Parathyroid adenoma (tissue), 2 donors: ENCODE measurements around the gene RGS3.

Source experiments
- H2AFZ ChIP-seq: fragments of 300-600 bp; sonication (generic); one replicate; pipeline ENCODE4 v1.7.0; 2017; ENCODE audit warnings: antibody characterized with exemption, mild to moderate bottlenecking
- H3K27ac ChIP-seq: fragments of 300-600 bp; sonication (generic); one replicate; pipeline ENCODE4 v1.7.0; 2017
- H3K27me3 ChIP-seq: fragments of 300-600 bp; sonication (generic); one replicate; pipeline ENCODE4 v1.7.0; 2017; ENCODE audit warnings: low read length; ENCODE audit not compliant: control insufficient read depth, insufficient read depth
- H3K36me3 ChIP-seq: fragments of 300-600 bp; sonication (generic); one replicate; pipeline ENCODE4 v1.7.0; 2017; ENCODE audit warnings: low read length; ENCODE audit not compliant: control insufficient read depth, insufficient read depth
- H3K4me1 ChIP-seq: fragments of 300-600 bp; sonication (generic); one replicate; pipeline ENCODE4 v1.7.0; 2017; ENCODE audit warnings: control low read depth
- H3K4me2 ChIP-seq: fragments of 300-600 bp; sonication (generic); one replicate; pipeline ENCODE4 v1.7.0; 2017; ENCODE audit warnings: low read length
- H3K4me3 ChIP-seq: fragments of 300-600 bp; sonication (generic); one replicate; pipeline ENCODE4 v1.7.0; 2017; ENCODE audit warnings: low read depth, low read length
- H3K79me2 ChIP-seq: fragments of 300-600 bp; sonication (generic); one replicate; pipeline ENCODE4 v1.7.0; 2017; ENCODE audit warnings: control low read depth
- H3K9ac ChIP-seq: fragments of 300-600 bp; sonication (generic); one replicate; pipeline ENCODE4 v1.7.0; 2017; ENCODE audit warnings: mild to moderate bottlenecking
- H3K9me3 ChIP-seq: fragments of 300-600 bp; sonication (generic); one replicate; pipeline ENCODE4 v1.7.0; 2017; ENCODE audit warnings: low read length; ENCODE audit not compliant: control insufficient read depth
- CTCF ChIP-seq: fragments of 300-600 bp; sonication (generic); IDR thresholded peaks from one replicate; pipeline ENCODE4 v1.7.0; 2017; ENCODE audit warnings: antibody characterized with exemption, mild to moderate bottlenecking
- donor health status: primary hyperparathyroidism.

RGS3 gene

GRCh38 chr9:113613815-113614413, 150.4 kb downstream of the RGS3 start:
- no peaks in the 10 kb centered on the region for H3K79me2 ChIP-seq
- peaks cover 2% of the 10 kb centered on the region for H3K4me1 ChIP-seq
- H3K9me3 ChIP-seq = no peaks in the 10 kb centered on the region
- H3K36me3 ChIP-seq = no peaks in the 10 kb centered on the region
- H3K4me3 ChIP-seq = no peak overlapping the region
- no peak overlapping the region for H3K27ac ChIP-seq
- H3K4me2 ChIP-seq = no peak overlapping the region
- TF ChIP-seq CTCF = no peak
- H3K9ac ChIP-seq = no peak overlapping the region
- H2AFZ ChIP-seq = no peak overlapping the region
- H3K27me3 ChIP-seq = no peaks in the 10 kb centered on the region

GRCh38 chr9:113614843-113615648, 151.5 kb downstream of the RGS3 start:
- Histone ChIP-seq H3K27me3 (no peaks in the 10 kb centered on the region), H3K9me3 (no peaks in the 10 kb centered on the region), H3K79me2 (no peaks in the 10 kb centered on the region), H3K4me3 (no peak overlapping the region), H3K4me1 (peaks cover 5% of the 10 kb centered on the region), H3K4me2 (no peak overlapping the region), H3K9ac (no peak overlapping the region), H3K27ac (peak overlapping the region; percentile 44), H2AFZ (no peak overlapping the region), H3K36me3 (no peaks in the 10 kb centered on the region)
- no peak for TF ChIP-seq CTCF

GRCh38 chr9:113616116-113616515, 152.6 kb downstream of the RGS3 start:
- Histone ChIP-seq H3K9me3 (no peaks in the 10 kb centered on the region), H3K9ac (no peak overlapping the region), H3K79me2 (no peaks in the 10 kb centered on the region), H3K4me2 (no peak overlapping the region), H2AFZ (no peak overlapping the region), H3K27me3 (no peaks in the 10 kb centered on the region), H3K4me1 (peaks cover 14% of the 10 kb centered on the region), H3K27ac (no peak overlapping the region), H3K36me3 (no peaks in the 10 kb centered on the region), H3K4me3 (no peak overlapping the region)
- TF ChIP-seq CTCF = no peak

- no peaks in the 10 kb centered on the region for H3K36me3 ChIP-seq
- H3K4me3 ChIP-seq = no peak overlapping the region
- no peaks in the 10 kb centered on the region for H3K27me3 ChIP-seq
- H2AFZ ChIP-seq = no peak overlapping the region
- no peaks in the 10 kb centered on the region for H3K9me3 ChIP-seq
- peaks cover 16% of the 10 kb centered on the region for H3K4me1 ChIP-seq
- no peak overlapping the region for H3K27ac ChIP-seq
- no peaks in the 10 kb centered on the region for H3K79me2 ChIP-seq
- H3K9ac ChIP-seq = no peak overlapping the region
- no peak overlapping the region for H3K4me2 ChIP-seq
- TF ChIP-seq CTCF = no peak
These were observed 153.3 kb downstream of the RGS3 start for GRCh38 chr9:113616621-113617496.
